H1 (cell line): ENCODE results near the gene INPP5B. TPM values are rescaled to one million over a fixed set of nuclear protein-coding genes. Genes with fewer than 3 reads are reported as not detected.

Source experiments
- ASH2L ChIP-seq: fragments of 200-600, 300-600 bp; sonication (generic); IDR thresholded peaks from one replicate; pipeline ENCODE4 v1.7.1; 2017; ENCODE audit warnings: low read length
- HDAC2 ChIP-seq, 2 experiments: fragments of 300-600 bp in 1 of 2; sonication (generic) in 1 of 2; IDR thresholded peaks; 2 replicates each; pipeline ENCODE4 v1.6.1; 2011 to 2012; ENCODE audit warnings: low read depth in 2 of 2, low read length in 2 of 2, mild to moderate bottlenecking in 2 of 2, moderate library complexity in 2 of 2, borderline replicate concordance in 1 of 2, inconsistent platforms in 1 of 2
- RAD21 ChIP-seq, 2 experiments: IDR thresholded peaks in 1 of 2; conservative IDR thresholded peaks in 1 of 2; 2 replicates each; pipeline ENCODE4 v1.6.1; 2011; ENCODE audit warnings: low read depth in 2 of 2, low read length in 2 of 2, improper control_type of control experiment in 1 of 2, inconsistent platforms in 1 of 2, mild to moderate bottlenecking in 1 of 2, moderate library complexity in 1 of 2
- SIRT6 ChIP-seq: IDR thresholded peaks from one replicate; pipeline ENCODE4 v1.7.1; 2012; ENCODE audit warnings: low read length, inconsistent platforms
- SRF ChIP-seq: IDR thresholded peaks from 2 replicates; pipeline ENCODE4 v1.6.1; 2011; ENCODE audit warnings: mild to moderate bottlenecking, low read depth, low read length, moderate library complexity
- polyA plus RNA-seq, 7 experiments: library from polyadenylated mRNA; depleted of rRNA in 3 of 7; stranded (reverse) in 5 of 7; unstranded in 2 of 7; fragments of >200 nt in 5 of 7; fragments of 200-250 nt in 2 of 7; gene quantifications; 1 replicate in 5 of 7; 2 replicates in 1 of 7; 4 replicates in 1 of 7; pipeline versions ENCODE4 v1.2.1 to v1.2.3, GENCODE V29; 2011 to 2013; ENCODE audit warnings: missing spikeins in 2 of 7, mixed read lengths in 2 of 7
- total RNA-seq: library from RNA; stranded (reverse); fragmentation: NEBNext Ultra II Directional; extraction: Animal tissue kit (Norgen Biotek cat#: 25700); gene quantifications from 2 replicates; pipeline ENCODE4 v1.2.1, GENCODE V29; 2021
- TF ChIP-seq, protein P1 (sequence below): IDR thresholded peaks from 2 replicates; pipeline ENCODE4 v1.6.1; 2012; ENCODE audit warnings: inconsistent platforms

The INPP5B gene
- total and polyA plus RNA-seq, 2 of the 8 experiments (the other 6 are each of a cell fraction or from before 2014, with no cell fraction given) = 14.0 to 23.7 TPM

DNA sequence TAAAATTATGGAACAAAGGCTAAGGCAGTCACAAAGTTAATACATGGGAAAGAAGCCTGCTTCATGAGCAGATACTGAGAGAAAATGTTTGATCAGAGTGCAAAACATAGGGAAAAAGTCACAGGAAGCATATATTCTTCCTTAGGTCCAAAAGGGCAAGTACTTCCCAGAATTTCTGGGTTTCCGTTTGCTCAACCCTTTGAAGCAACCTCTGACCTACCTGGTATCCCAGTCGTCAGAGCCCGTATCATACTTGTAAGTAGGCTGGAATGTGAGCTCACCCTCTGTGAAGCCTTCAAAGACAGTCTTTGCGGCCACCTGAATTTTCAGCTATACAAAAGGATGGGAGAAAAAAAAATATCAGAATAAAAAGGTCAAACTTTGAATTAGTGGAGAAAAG lies 67.0 kb downstream of the INPP5B start (continued):
- no peak for TF ChIP-seq RAD21 (IDR thresholded peaks at IDR 0.05 in 1 of 2, conservative IDR thresholded peaks at IDR 0.05 in 1 of 2; ENCODE audit: low read depth in 2 of 2, low read length in 2 of 2)
- TF ChIP-seq, protein P1, sequence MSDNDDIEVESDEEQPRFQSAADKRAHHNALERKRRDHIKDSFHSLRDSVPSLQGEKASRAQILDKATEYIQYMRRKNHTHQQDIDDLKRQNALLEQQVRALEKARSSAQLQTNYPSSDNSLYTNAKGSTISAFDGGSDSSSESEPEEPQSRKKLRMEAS = no peak
- TF ChIP-seq ASH2L = no peak
- TF ChIP-seq HDAC2 (IDR thresholded peaks at IDR 0.05; ENCODE audit: borderline replicate concordance in 1 of 2, low read depth in 2 of 2, low read length in 2 of 2) = no peak
- no peak for TF ChIP-seq SRF
- no peak for TF ChIP-seq SIRT6
- TF ChIP-seq, all 59 proteins: peak for 0
